Esophagus squamous epithelium (tissue), 5 donors: Measurements from ENCODE around the gene CEP55. TPM values are rescaled to one million over a fixed set of nuclear protein-coding genes. Genes with fewer than 3 reads are reported as not detected.

Experiments used
- DNase-seq: peaks from one replicate; lab custom pipeline; 2025; lab: John Stamatoyannopoulos, UW
- H3K27ac ChIP-seq, 4 donors: fragments of 200-600 bp; sonication (generic); one replicate each; pipeline ENCODE4 v1.5.1; 2016 to 2019; ENCODE audit warnings: mild to moderate bottlenecking in 1 of 4
- H3K27me3 ChIP-seq, 4 donors: fragments of 200-600 bp; sonication (generic); 1 replicate in 3 of 4; 2 replicates in 1 of 4; pipeline versions ENCODE4 v1.5.1 to v1.6.0; 2017 to 2021; ENCODE audit warnings: antibody characterized with exemption in 1 of 4
- H3K36me3 ChIP-seq, 3 donors: fragments of 200-600 bp; sonication (generic); one replicate each; pipeline ENCODE4 v1.5.1; 2016 to 2019
- H3K4me1 ChIP-seq, 3 donors: fragments of 200-600 bp; sonication (generic); one replicate each; pipeline ENCODE4 v1.5.1; 2017 to 2019
- H3K4me3 ChIP-seq, 4 donors: fragments of 200-600 bp; sonication (generic); 1 replicate in 3 of 4; 2 replicates in 1 of 4; pipeline ENCODE4 v1.5.1; 2016 to 2019; ENCODE audit warnings: mild to moderate bottlenecking in 2 of 4, moderate library complexity in 1 of 4
- H3K9me3 ChIP-seq, 3 donors: fragments of 200-600 bp; sonication (generic); one replicate each; pipeline ENCODE4 v1.5.1; 2016 to 2019
- CTCF ChIP-seq, 6 experiments: fragments of 450-650 bp in 4 of 6; fragments of 200-600 bp in 2 of 6; sonication (generic) in 2 of 6; IDR thresholded peaks; one replicate each; pipeline ENCODE4 v1.5.1; 2016 to 2019; ENCODE audit warnings: antibody characterized with exemption in 6 of 6, mild to moderate bottlenecking in 4 of 6, moderate library complexity in 4 of 6
- POLR2A ChIP-seq, 4 donors: fragments of 450-650 bp; IDR thresholded peaks; one replicate each; pipeline ENCODE4 v1.6.1; 2017; ENCODE audit warnings: antibody characterized with exemption in 4 of 4, mild to moderate bottlenecking in 4 of 4, moderate library complexity in 3 of 4
- WGBS, 2 donors: methylation state at CpG; one replicate each; pipeline ENCODE4 v1.1.5; 2018; 5-methylcytosine and 5-hydroxymethylcytosine counted together
- intact Hi-C: fragments of 100-400 bp; cut with DNase I; formaldehyde crosslinking; loops from one replicate; pipeline ENCODE4 v1.15.0; 2022
- total RNA-seq, 4 donors: library from RNA; depleted of rRNA; stranded (reverse); fragments of >200 nt; gene quantifications; one replicate each; pipeline ENCODE4 v1.1.0, GENCODE V29; 2016
- donor health status: DM: yes; HTN: yes; CAD: no.

The CEP55 gene
- total RNA-seq, 4 donors from 2014 or later: 6.7 to 23.7 (median 14.4) TPM

GRCh38 chr10:93554316-93554663 lies 57.9 kb downstream of the CEP55 start:
- peaks cover 0 to under 1% (median 0%) of the 10 kb centered on the region in 3 donors for H3K9me3 ChIP-seq
- no peaks in the 10 kb centered on the region for H3K36me3 ChIP-seq
- intact Hi-C loops: no loop called here
- no peak for DNase-seq
- no peak overlapping the region for H3K27ac ChIP-seq
- WGBS, 2 donors: 50 to 89% methylated on average over 1 of the region's 1 CpG
- H3K27me3 ChIP-seq: no peaks in the 10 kb centered on the region
- no peak overlapping the region for H3K4me3 ChIP-seq
- no peaks in the 10 kb centered on the region for H3K4me1 ChIP-seq
- no peak for TF ChIP-seq CTCF (IDR thresholded peaks at IDR 0.05)
- TF ChIP-seq POLR2A (IDR thresholded peaks at IDR 0.05): no peak

GRCh38 chr10:93554760-93555432 lies 58.5 kb downstream of the CEP55 start:
- intact Hi-C loops: no loop called here
- DNase-seq: no peak

GRCh38 chr10:93559490-93559889 lies 63.1 kb downstream of the CEP55 start:
- intact Hi-C loops: no loop called here
- H3K27ac ChIP-seq: no peak overlapping the region
- H3K9me3 ChIP-seq: peaks cover 0 to 7% (median 0%) of the 10 kb centered on the region in 3 donors
- H3K36me3 ChIP-seq: no peaks in the 10 kb centered on the region
- WGBS, 2 donors: 83 to 96% methylated on average over 2 to 4 of the region's 9 CpGs
- no peak for DNase-seq
- peaks cover 0 to 15% (median 0%) of the 10 kb centered on the region in 4 donors for H3K27me3 ChIP-seq
- no peak overlapping the region for H3K4me3 ChIP-seq
- TF ChIP-seq POLR2A (IDR thresholded peaks at IDR 0.05) (no peak), CTCF (IDR thresholded peaks at IDR 0.05) (no peak)
- H3K4me1 ChIP-seq: no peaks in the 10 kb centered on the region

More at GRCh38 chr10:93554760-93555432, 58.5 kb downstream of the CEP55 start:
- no peaks in the 10 kb centered on the region for H3K36me3 ChIP-seq
- H3K27ac ChIP-seq: peak overlapping the region in 1 of 4 donors; percentile 14
- WGBS, 2 donors: 46 to 52% methylated on average over 8 to 12 of the region's 14 CpGs
- no peaks in the 10 kb centered on the region for H3K27me3 ChIP-seq
- H3K4me1 ChIP-seq: no peaks in the 10 kb centered on the region
- TF ChIP-seq POLR2A (IDR thresholded peaks at IDR 0.05) (no peak), CTCF (IDR thresholded peaks at IDR 0.05) (peak; percentile 34 to 62 (median 48))
- H3K4me3 ChIP-seq: no peak overlapping the region
- H3K9me3 ChIP-seq: peaks cover 0 to 6% (median 0%) of the 10 kb centered on the region in 3 donors

- Histone ChIP-seq H3K4me1 (no peaks in the 10 kb centered on the region), H3K27me3 (peaks cover 0 to 23% (median 0%) of the 10 kb centered on the region in 4 donors), H3K36me3 (no peaks in the 10 kb centered on the region), H3K4me3 (no peak overlapping the region), H3K9me3 (peaks cover 0 to 7% (median 0%) of the 10 kb centered on the region in 3 donors), H3K27ac (no peak overlapping the region)
- no peak for DNase-seq
- TF ChIP-seq CTCF (IDR thresholded peaks at IDR 0.05) (no peak), POLR2A (IDR thresholded peaks at IDR 0.05) (no peak)
- intact Hi-C loops: no loop called here
- WGBS, 2 donors: 89 to 93% methylated on average over 4 to 6 of the region's 6 CpGs
These were observed 64.1 kb downstream of the CEP55 start for GRCh38 chr10:93560541-93560940.

- Histone ChIP-seq H3K4me1 (peaks cover 0 to 21% (median 10%) of the 10 kb centered on the region in 3 donors), H3K9me3 (no peaks in the 10 kb centered on the region), H3K27ac (no peak overlapping the region), H3K27me3 (peaks cover 0 to 72% (median 13%) of the 10 kb centered on the region in 4 donors), H3K4me3 (no peak overlapping the region), H3K36me3 (no peaks in the 10 kb centered on the region)
- no peak for DNase-seq
- 51 to 63% methylated on average over 3 of the region's 3 CpGs for WGBS, 2 donors
- intact Hi-C loops: no loop called here
- TF ChIP-seq POLR2A (IDR thresholded peaks at IDR 0.05) (no peak), CTCF (IDR thresholded peaks at IDR 0.05) (no peak)
These were observed 69.0 kb downstream of the CEP55 start for GRCh38 chr10:93565446-93565845.
